Astrocyte of the hippocampus (primary cell): ENCODE measurements around the gene FIBCD1.

Experiments
- DNase-seq: peaks from one replicate; pipeline ENCODE4 v3.0.0; 2011; ENCODE audit warnings: low read depth, low spot score

The FIBCD1 gene, protein sequence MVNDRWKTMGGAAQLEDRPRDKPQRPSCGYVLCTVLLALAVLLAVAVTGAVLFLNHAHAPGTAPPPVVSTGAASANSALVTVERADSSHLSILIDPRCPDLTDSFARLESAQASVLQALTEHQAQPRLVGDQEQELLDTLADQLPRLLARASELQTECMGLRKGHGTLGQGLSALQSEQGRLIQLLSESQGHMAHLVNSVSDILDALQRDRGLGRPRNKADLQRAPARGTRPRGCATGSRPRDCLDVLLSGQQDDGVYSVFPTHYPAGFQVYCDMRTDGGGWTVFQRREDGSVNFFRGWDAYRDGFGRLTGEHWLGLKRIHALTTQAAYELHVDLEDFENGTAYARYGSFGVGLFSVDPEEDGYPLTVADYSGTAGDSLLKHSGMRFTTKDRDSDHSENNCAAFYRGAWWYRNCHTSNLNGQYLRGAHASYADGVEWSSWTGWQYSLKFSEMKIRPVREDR

DNA sequence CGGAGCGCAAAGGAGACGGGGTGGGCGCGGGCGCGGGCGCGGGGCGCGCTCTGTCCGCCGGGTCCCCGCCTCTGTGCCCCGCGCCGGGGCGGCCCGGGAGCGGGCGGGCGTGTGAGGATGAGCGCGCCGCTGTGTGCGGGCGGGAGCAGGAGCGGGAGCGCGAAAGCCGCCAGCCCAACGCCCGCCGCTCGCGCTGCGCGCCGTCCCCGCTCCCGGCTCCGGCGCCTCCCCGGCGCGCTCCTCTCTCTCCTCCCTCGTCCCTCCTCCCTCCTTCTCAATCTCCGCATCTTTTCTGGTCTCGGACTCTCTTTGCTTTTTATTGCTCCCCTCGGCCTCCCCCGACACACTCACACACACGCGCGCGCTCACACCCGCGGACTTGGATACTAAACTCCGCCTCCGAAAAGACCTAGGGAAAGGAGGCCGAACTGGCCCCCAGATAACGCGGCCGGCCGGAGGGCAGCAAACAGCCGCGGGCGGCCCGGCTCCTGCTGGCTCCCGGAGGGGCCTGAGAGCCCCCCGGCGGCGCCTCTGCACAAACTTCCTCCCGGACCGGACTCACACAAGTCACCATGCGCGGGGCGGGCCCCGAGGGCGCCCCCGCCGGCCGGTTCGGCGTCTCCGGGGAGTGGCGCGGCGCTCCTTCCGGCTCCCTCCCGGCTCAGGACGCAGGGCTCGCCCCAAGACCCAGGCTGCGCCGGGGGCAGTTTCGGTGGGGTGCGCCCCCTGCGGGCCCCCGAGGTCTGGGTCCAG is at the start of gene FIBCD1:
TSS of gene FIBCD1 (minus strand) at position 596 of the 753 bp plus-strand sequence. CDS start 640 bp downstream, outside the sequence.
- peak; percentile 71 for DNase-seq

DNA sequence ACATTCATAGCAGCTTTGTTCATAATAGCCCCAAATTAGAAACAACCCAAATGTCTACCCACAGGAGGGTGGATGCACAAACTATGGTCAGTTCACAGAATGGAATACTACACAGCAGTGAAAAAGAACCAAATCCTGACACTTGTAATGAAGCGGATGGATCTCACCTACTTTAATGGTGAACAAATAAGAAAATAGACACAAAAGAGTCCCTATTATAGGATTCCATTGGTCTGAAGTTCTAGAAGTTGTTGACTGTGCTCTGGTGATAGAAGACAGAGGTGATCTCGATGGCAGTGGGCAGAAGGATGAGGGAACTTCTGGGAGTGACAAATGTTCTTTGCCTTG is 49.3 kb upstream of the FIBCD1 start:
- DNase-seq: no peak

DNA sequence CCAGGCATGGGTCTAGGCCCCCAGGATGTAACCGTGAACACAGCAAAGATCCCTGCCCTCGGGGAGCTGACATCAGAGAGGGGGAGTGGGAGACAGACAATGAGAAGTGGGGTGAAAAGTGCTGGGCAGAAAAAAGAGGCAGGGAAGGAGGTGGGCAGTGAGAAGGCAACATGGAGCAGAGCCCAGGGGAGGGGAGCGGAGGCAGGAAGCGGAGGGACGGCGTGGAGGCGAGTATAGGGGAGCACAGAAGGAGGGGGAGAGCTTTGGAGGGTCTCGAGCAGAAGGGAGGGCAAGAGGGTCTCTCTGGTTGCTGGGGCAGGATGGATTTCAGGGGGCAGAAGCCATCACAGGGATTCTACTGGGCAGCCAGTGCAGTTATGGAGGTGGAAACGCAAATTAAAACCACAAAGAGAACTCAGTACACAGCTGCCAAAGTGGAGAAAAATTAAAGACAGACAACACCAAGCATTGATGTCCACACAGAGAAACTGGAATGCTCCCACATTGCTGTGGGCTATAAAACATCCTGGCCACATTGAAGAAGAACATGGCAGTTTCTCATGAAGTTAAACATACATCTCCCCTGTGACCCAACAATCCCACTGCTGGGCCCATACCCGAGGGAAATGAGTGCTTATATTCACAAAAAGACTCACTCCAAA is 48.8 kb upstream of the FIBCD1 start:
- no peak for DNase-seq

DNA sequence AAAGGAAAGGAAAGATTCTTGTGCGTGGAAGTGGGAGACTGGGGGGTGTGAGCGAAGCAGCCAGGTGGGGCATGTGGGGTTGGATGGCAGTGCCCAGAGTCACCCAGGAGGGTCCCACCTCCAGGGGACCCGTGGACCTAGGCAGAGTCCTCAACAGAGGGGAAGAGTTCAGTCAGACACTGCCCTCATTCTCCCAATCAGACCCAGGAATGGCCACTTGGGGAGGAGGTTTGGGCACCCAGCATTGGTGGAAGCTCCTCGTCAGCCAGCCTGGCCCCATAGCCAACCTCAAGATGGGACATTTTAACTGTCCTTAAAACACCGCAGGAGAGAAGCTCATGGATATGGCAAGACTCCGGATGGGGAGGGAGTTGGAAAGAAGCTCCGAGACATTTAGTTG is 48.0 kb upstream of the FIBCD1 start:
- DNase-seq: no peak

DNA sequence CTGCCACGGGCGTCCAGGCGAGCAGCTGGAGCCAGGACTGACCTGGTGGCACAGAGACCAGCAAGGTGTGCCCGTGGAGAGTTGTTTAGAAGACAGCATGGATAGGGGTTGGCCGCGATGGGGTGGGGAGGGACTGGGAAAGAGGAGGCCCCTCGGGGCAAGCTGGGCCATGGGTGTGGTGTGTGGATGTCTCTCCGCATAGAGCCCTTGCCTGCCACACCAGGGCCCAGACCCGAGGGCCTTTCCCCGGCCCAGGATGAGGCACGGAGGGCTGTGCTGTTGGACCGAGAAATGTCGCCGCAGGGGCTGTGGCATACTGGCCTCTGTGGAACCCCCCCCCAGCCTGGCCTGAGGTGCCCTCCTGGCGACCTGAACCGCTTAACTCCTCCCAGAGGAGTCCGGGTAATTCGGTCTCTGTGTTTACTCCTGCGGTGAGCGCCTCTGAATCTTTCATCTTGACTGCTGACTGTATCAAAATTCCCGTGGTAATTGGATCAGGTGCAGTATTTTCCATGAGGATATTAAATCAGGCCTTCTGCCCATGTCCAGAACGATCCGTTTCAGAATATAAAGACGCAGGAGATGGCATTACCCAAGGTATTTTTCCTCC is 47.4 kb upstream of the FIBCD1 start:
- DNase-seq: no peak

DNA sequence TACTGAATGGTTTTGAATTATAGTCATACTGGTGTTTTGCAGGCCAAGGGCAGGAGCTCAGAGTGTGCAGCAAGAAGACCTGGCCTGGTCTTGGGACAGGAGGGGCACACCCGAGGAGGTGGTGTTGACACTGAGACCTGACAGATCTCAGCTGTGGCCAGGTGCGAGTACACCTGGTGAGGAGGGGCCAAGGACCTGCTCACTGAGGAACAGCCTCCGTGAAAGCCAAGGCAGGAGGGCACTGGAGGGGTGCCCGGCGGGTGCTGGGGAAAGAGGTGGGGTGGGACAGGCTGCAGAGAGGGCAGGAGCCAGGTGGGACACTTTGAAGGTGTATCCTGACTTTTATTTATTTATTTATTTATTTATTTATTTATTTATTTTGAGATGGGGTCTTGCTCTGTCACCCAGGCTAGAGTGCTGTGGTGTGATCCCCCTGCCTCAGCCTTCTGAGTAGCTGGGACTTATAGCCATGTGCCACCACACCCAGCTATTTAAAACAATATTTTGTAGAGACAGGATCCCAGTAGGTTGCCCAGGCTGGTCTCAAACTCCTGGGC is 46.6 kb upstream of the FIBCD1 start:
- no peak for DNase-seq

DNA sequence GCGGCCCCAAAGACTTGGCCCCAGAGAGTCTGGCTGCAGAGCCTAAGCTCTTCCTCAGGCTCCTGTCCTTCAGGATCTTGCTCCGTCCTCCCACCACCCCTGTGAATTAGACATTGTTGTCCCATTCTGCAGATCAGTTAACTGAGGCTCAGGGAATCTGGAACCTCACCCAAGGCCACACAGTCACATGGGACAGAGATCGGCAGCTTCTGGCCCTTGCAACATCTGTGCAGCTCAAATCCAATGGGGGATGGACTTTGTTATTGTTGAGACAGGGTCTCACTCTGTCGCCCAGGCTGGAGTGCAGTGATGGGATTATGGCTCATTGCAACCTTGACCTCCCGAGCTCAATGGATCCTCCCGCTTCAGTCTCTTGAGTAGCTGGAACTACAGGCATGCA is 46.0 kb upstream of the FIBCD1 start:
- DNase-seq: no peak

DNA sequence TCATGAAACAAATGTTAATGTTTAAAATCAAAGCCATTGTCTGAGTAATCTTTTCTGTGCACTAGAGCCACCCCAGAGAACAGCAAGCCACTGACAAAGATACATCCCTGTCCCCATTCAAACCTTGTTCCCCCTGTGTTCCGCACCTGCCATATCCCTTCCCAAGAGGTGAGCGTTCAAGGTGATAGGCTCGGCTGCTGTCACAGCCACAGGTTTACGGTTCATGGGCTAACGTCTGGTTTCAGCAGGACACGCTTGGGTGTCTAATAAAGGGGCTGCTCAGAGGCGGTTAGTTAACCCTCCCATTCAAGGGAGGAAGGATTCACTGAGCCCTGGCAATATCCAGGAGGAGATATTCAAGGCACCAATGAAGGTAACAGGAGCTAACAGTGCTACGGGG is 45.5 kb upstream of the FIBCD1 start:
- DNase-seq: no peak

DNA sequence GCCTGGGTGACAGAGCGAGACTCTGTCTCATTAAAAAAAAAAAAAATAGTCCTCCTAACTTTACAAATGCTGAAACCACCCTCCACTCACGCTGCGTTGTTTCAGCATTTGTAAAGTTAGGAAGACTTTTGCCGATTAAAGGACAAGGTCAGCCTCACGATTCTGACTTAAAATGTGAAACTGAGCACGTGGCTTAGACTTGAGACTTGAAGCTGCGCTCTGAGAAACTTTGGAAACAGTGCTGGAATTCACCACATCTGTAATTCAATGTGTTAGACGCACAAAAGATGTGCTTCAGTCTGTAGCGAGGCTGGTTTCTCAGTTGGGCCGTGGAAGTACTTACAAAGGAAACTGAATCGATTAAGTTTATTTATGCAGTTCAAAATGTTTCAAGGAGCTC is 44.9 kb upstream of the FIBCD1 start:
- no peak for DNase-seq

DNA sequence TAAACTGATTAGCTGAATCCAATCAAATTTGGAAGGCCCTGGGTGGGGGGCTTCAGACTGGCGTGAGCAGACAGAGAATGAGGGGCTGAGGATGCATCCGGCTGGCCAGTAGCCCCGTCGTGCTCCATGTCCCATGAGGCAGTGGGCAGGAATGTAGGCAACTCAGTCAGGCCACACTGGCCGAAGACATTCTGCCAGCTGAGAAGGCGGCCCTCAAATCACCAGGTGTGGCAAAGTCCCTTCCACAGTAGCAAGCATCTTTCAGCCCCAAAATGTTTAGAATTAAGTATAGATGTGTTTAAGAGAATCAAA is 44.3 kb upstream of the FIBCD1 start:
- DNase-seq: no peak

DNA sequence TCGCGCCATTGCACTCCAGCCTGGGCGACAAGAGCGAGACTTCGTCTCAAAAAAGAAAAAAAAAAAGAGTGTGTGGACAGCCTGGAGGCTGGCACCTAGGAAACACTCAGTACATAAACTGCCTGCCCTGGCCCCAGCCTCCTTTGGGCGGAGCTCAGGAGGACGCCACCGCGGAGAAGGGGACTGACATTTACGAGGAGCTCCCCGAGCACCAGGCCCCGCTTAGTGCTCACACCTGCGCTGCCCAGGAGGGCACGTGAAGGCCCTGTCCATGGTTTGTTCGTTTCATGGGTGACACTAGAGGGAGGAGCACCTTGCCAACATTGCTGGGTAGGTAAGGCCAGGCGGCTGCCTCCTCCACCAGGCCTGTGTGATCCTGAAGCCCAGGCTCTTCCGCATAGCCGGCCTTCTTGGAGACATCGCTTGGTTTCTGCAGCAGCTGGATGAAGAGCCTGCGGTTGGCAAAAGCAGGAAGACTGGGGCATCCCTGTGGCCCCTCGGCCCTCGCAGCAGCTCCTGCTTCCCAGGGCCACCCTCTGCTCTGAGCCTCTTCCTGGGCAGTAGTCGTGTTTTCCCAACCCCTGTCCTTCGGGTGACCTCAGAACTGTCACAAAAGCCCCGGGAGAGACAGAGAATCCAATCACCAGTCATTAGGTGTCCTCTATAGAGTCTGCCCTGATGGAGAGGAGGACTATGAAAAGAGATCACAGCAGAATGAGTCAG is 43.8 kb upstream of the FIBCD1 start:
- DNase-seq: no peak

DNA sequence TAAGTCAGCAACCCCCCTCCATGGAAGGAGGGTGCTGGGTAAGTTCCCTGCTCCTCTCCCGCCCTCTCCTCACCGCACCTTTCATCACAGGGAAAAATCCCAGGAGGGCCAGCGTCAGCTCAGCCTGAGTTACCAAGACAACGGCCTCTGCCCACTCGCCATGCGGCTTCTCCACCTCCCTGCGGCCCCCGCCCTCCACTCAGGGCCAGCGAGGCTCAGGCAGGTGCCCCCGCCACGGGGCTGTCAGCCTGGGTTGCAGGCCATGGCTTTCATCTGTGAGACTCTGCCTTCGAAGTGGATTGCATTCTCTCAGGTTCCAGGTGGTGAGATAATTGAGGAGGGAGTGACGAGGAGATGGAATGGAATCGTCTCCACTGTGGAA is 42.7 kb upstream of the FIBCD1 start:
- DNase-seq: no peak

DNA sequence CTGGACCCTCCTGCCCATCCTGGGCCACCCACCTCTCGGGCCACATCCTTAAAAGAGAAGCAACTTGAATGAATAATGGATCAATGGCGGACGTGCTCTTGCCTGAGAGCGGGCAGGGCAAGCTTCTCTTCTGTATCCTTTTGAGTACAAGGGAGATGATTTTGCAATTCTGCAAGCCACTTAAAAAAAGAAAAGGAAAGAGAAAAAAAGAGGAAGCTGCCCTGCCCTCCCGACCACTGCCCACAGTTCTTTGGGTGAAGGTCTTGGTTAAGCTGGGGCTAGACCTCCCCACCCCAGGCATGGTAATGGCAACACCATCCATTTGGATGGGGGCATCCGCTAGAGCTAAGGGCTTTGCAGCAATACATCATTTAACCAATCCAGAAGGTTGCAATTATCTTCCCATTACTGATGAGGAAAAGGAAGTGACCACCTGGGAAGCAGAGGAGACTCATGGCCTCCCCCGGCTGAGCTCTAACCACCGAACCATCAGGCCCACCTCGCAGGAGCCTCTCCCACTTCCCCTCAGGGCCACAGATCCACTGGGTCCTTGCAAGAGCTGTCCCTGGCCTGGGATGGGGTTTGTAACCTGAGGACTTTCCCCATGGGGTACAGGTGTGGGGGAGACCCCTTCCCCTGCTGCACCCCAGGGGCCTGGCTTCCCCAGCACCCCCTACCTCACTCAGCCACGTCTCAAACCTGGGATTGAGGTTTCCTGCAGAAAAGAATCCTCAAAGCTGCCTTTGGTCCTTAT is 42.1 kb upstream of the FIBCD1 start:
- DNase-seq: no peak

DNA sequence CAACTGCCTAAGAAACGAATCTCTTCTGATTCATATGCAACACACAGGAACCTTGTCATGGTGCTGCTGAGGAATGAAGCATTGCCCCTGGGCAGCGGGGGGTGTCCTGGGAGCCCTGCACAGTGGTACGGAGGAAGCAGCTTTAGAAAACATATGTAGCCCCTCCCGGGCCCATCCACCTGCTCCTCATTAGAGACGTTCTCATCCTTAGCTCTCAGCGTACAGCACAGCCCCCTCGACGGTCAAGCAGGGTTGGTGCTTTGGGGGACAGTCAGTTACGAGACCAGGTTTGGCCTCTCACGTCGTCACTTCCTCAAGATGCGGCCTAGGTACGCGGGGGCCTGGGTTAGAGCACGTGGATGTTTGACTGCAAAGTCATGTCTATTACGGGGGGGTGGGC is 41.5 kb upstream of the FIBCD1 start:
- no peak for DNase-seq

DNA sequence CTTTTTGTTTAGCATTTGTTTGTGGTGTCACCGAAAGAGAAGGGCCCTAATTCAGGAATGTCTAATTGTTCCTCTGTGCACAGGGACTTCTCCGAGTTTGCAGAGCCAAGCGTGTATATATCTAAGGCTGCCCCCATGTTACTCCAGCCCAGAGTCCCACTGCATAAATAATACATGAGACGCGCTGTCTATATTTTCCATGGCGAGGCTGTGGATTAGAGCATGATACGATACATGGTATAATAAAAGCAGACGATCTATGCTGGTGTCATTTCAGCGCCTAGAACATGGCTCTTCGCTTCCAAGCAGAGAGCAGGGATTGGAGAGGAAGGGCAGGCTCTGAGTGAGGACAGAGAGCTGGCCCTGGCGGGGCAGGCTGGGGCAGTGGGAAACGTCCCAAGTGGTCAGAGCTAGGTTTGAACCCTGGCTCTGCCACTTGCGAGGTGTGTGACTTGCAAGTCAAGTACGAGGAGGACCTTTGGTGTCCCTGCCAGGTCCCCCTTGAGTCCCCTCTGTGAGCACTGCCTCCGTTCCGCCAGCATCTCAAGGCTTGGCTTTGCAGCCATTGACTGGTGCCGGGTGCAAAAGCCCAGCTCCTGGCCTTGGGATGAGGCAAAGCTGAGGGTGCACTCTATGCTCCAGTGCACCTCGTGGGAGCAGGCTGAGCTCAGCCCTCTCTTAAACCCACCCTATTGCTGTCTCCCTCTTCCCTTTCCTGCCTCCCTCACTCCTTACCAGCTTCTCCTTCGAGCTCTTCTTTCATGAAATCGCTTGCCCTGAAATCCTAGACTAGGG is 40.7 kb upstream of the FIBCD1 start:
- DNase-seq: no peak

DNA sequence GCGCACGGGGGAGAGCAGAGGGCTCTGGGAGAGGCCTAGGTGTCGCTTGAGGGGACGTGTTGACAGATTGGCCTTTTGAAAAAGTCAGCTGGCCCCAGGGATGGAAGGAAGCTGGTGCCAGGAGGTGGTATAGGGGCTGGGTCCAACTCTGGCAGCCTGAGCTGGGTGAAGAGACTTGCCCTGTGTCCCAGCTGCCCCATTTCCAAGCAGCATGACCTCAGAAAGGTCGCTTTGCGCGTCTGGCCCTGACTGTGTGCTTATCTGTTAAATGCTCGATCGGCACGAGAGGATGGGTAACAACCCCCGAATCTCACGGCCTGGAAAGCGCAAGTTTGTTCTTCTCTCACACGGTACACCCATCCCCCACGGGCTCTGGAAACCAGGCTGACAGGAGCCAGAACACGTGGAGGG is 38.8 kb upstream of the FIBCD1 start:
- DNase-seq: no peak

DNA sequence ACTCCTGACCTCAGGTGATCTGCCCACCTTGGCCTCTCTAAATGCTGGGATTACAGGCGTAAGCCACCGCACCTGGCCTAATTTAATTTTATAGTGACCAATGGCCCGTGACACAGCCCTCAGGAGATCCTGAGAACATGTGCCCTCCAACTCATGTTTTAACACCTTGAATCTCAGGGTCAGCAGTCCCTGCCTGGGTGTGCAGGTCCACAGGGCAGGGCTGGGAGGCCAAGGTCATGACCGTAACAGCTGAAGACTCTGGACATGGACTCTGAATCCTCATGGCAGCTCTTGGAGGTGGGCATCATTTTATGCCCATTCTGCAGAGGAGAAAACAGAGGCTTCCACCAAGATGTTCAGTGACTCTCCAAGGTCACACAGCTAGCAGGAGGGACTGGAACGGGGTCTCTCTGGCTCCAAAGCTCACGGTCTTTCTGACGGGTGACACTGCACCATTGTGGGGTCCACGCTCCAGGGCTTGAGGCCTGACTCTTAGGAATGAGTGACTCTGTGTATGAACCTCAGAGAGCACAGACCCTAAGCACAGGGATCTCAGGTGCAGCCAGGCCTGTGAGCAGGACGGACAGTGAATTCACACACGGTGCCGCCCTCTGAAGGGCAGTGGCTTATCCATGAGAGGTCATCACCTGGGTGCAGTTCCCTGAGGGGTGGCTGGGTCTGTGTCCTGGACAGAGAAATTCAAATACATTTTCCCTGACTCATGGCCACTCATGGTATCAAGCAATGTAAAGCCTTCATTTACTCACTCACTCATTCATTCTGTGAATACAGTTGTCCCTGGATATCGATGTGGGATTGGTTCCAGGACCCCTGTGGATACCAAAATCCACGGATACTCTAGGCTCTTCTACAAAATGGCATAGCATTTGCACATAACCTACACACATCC is 37.1 kb upstream of the FIBCD1 start:
- DNase-seq: no peak

DNA sequence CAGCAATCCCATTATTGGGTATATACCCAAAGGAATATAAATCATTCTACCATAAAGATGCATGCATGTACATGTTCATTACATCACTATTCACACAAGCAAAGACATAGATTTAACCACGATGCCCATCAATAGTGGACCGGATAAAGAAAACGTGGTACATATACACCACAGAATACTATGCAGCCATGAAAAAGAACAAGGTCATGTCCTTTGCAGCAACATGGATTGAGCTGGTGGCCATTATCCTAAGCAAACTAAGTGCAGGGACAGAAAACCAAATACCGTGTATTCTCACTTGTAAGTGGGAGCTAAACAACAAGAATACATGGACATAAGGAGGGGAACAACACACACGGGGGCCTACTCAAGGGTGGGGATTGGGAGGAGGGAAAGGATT is 36.1 kb upstream of the FIBCD1 start:
- no peak for DNase-seq

DNA sequence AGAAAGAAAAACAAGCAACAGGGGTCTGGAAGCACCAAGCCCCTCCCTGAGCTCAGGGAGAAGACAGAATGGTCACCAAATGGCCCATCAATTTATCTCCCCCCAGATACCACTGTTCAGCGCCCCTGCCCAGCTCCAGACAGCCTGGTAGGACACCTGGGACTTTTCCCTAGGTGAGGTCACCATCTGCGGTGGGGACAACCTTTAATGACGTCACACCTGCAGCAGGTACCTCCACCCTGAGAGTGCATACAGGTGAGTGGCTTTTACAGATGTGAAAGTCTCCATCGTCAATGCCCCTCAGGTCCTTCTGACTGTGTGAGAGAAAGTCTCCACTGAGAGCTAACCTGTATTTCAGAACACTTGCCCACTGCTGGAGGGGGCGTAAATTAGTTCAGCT is 35.6 kb upstream of the FIBCD1 start:
- no peak for DNase-seq
